Stimulated activated memory B cell treated with anti-CD40 and anti-IgM and Interleukin-4, amounts not matched to agents 10 μg/mL and 1 μg/mL and 100 μg/mL, for 72 hours (primary cell): ENCODE data around the gene KANK4.
"Not testable (repeated sequence)": the region's sequence is repeated elsewhere in the genome, so short reads cannot be mapped to it uniquely, and the experiment has no call there.

Experiments used
- ATAC-seq: fragments of 150-1000 bp; cut with Tn5 transposase; 2 replicates; pipeline ENCODE4 v1.10.0; 2021
- H3K27ac Mint-ChIP-seq: one replicate; pipeline ENCODE4 v1.8.0; 2022; ENCODE audit warnings: mild to moderate bottlenecking, mixed read lengths
- H3K27me3 Mint-ChIP-seq: one replicate; pipeline ENCODE4 v1.8.0; 2022; ENCODE audit warnings: mixed read lengths
- H3K36me3 Mint-ChIP-seq: one replicate; pipeline ENCODE4 v1.8.0; 2022; ENCODE audit warnings: mixed read lengths
- H3K4me1 Mint-ChIP-seq: one replicate; pipeline ENCODE4 v1.8.0; 2022; ENCODE audit warnings: mixed read lengths
- H3K4me3 Mint-ChIP-seq: one replicate; pipeline ENCODE4 v1.8.0; 2022; ENCODE audit warnings: mild to moderate bottlenecking, moderate library complexity, mixed read lengths
- H3K9me3 Mint-ChIP-seq: one replicate; pipeline ENCODE4 v1.8.0; 2022; ENCODE audit warnings: mixed read lengths

The KANK4 gene

GRCh38 chr1:62247391-62248168 is 71.7 kb downstream of the KANK4 start:
- Mint-ChIP-seq H3K4me3 (no peak overlapping the region), H3K36me3 (no peaks in the 10 kb centered on the region), H3K27me3 (peaks cover 32% of the 10 kb centered on the region), H3K4me1 (no peaks in the 10 kb centered on the region), H3K27ac (no peak overlapping the region), H3K9me3 (no peaks in the 10 kb centered on the region)
- no peak for ATAC-seq

GRCh38 chr1:62245201-62245600 is 74.0 kb downstream of the KANK4 start:
- no peak for ATAC-seq
- no peaks in the 10 kb centered on the region for H3K36me3 Mint-ChIP-seq
- H3K4me1 Mint-ChIP-seq = no peaks in the 10 kb centered on the region
- H3K27ac Mint-ChIP-seq = no peak overlapping the region
- H3K4me3 Mint-ChIP-seq = no peak overlapping the region
- H3K27me3 Mint-ChIP-seq = peaks cover 38% of the 10 kb centered on the region
- H3K9me3 Mint-ChIP-seq = no peaks in the 10 kb centered on the region

- ATAC-seq, H3K4me1 Mint-ChIP-seq, H3K9me3 Mint-ChIP-seq, H3K4me3 Mint-ChIP-seq, H3K36me3 Mint-ChIP-seq, H3K27ac Mint-ChIP-seq: not testable (repeated sequence)
- H3K27me3 Mint-ChIP-seq = peaks cover 34% of the 10 kb centered on the region
Measured at GRCh38 chr1:62244380-62244779, 74.9 kb downstream of the KANK4 start.

GRCh38 chr1:62241371-62242131 is 77.7 kb downstream of the KANK4 start:
- Mint-ChIP-seq H3K4me3 (no peak overlapping the region), H3K27me3 (peaks cover 34% of the 10 kb centered on the region), H3K27ac (no peak overlapping the region), H3K4me1 (no peaks in the 10 kb centered on the region), H3K36me3 (no peaks in the 10 kb centered on the region), H3K9me3 (no peaks in the 10 kb centered on the region)
- ATAC-seq = no peak

- Mint-ChIP-seq H3K9me3 (no peaks in the 10 kb centered on the region), H3K4me1 (no peaks in the 10 kb centered on the region), H3K4me3 (no peak overlapping the region), H3K27me3 (peaks cover 34% of the 10 kb centered on the region), H3K27ac (no peak overlapping the region), H3K36me3 (no peaks in the 10 kb centered on the region)
- no peak for ATAC-seq
Measured at GRCh38 chr1:62240651-62241370, 78.4 kb downstream of the KANK4 start.

- not testable (repeated sequence) for H3K9me3 Mint-ChIP-seq, H3K4me3 Mint-ChIP-seq, ATAC-seq, H3K27ac Mint-ChIP-seq, H3K4me1 Mint-ChIP-seq, H3K36me3 Mint-ChIP-seq
- H3K27me3 Mint-ChIP-seq = peaks cover 33% of the 10 kb centered on the region
Measured at GRCh38 chr1:62239652-62240403, 79.4 kb downstream of the KANK4 start.

GRCh38 chr1:62238507-62238906 is 80.7 kb downstream of the KANK4 start:
- no peak for ATAC-seq
- H3K4me1 Mint-ChIP-seq = no peaks in the 10 kb centered on the region
- no peaks in the 10 kb centered on the region for H3K9me3 Mint-ChIP-seq
- H3K36me3 Mint-ChIP-seq = no peaks in the 10 kb centered on the region
- no peak overlapping the region for H3K4me3 Mint-ChIP-seq
- no peak overlapping the region for H3K27ac Mint-ChIP-seq
- peaks cover 30% of the 10 kb centered on the region for H3K27me3 Mint-ChIP-seq

- Mint-ChIP-seq H3K27me3 (peaks cover 30% of the 10 kb centered on the region), H3K9me3 (no peaks in the 10 kb centered on the region), H3K4me1 (no peaks in the 10 kb centered on the region), H3K36me3 (no peaks in the 10 kb centered on the region), H3K4me3 (no peak overlapping the region), H3K27ac (no peak overlapping the region)
- ATAC-seq = no peak
Measured at GRCh38 chr1:62237950-62238374, 81.3 kb downstream of the KANK4 start.

- H3K4me1 Mint-ChIP-seq = no peaks in the 10 kb centered on the region
- peaks cover 33% of the 10 kb centered on the region for H3K27me3 Mint-ChIP-seq
- no peaks in the 10 kb centered on the region for H3K36me3 Mint-ChIP-seq
- H3K4me3 Mint-ChIP-seq = no peak overlapping the region
- no peaks in the 10 kb centered on the region for H3K9me3 Mint-ChIP-seq
- ATAC-seq = no peak
- H3K27ac Mint-ChIP-seq = no peak overlapping the region
Measured at GRCh38 chr1:62237361-62237760, 81.9 kb downstream of the KANK4 start.

- peaks cover 19% of the 10 kb centered on the region for H3K27me3 Mint-ChIP-seq
- no peak for ATAC-seq
- no peaks in the 10 kb centered on the region for H3K4me1 Mint-ChIP-seq
- H3K36me3 Mint-ChIP-seq = no peaks in the 10 kb centered on the region
- no peak overlapping the region for H3K27ac Mint-ChIP-seq
- no peak overlapping the region for H3K4me3 Mint-ChIP-seq
- H3K9me3 Mint-ChIP-seq = no peaks in the 10 kb centered on the region
Measured at GRCh38 chr1:62235576-62235975, 83.7 kb downstream of the KANK4 start.

- Mint-ChIP-seq H3K27ac (no peak overlapping the region), H3K4me3 (no peak overlapping the region), H3K4me1 (no peaks in the 10 kb centered on the region), H3K9me3 (no peaks in the 10 kb centered on the region), H3K36me3 (no peaks in the 10 kb centered on the region), H3K27me3 (peaks cover 19% of the 10 kb centered on the region)
- no peak for ATAC-seq
Measured at GRCh38 chr1:62234688-62235087, 84.5 kb downstream of the KANK4 start.

GRCh38 chr1:62233926-62234450 is 85.2 kb downstream of the KANK4 start:
- no peak overlapping the region for H3K4me3 Mint-ChIP-seq
- no peaks in the 10 kb centered on the region for H3K9me3 Mint-ChIP-seq
- H3K27me3 Mint-ChIP-seq = peaks cover 21% of the 10 kb centered on the region
- no peak for ATAC-seq
- H3K36me3 Mint-ChIP-seq = no peaks in the 10 kb centered on the region
- H3K27ac Mint-ChIP-seq = no peak overlapping the region
- H3K4me1 Mint-ChIP-seq = no peaks in the 10 kb centered on the region

- no peak for ATAC-seq
- H3K9me3 Mint-ChIP-seq = no peaks in the 10 kb centered on the region
- no peaks in the 10 kb centered on the region for H3K36me3 Mint-ChIP-seq
- H3K4me3 Mint-ChIP-seq = no peak overlapping the region
- peaks cover 32% of the 10 kb centered on the region for H3K27me3 Mint-ChIP-seq
- H3K27ac Mint-ChIP-seq = no peak overlapping the region
- no peaks in the 10 kb centered on the region for H3K4me1 Mint-ChIP-seq
Measured at GRCh38 chr1:62232871-62233278, 86.4 kb downstream of the KANK4 start.

- no peak for ATAC-seq
- Mint-ChIP-seq H3K27ac (no peak overlapping the region), H3K36me3 (no peaks in the 10 kb centered on the region), H3K27me3 (peaks cover 34% of the 10 kb centered on the region), H3K4me1 (no peaks in the 10 kb centered on the region), H3K4me3 (no peak overlapping the region), H3K9me3 (no peaks in the 10 kb centered on the region)
Measured at GRCh38 chr1:62230718-62231117, 88.5 kb downstream of the KANK4 start.

- H3K4me3 Mint-ChIP-seq = no peak overlapping the region
- H3K27me3 Mint-ChIP-seq = peaks cover 34% of the 10 kb centered on the region
- no peaks in the 10 kb centered on the region for H3K4me1 Mint-ChIP-seq
- H3K27ac Mint-ChIP-seq = no peak overlapping the region
- H3K36me3 Mint-ChIP-seq = no peaks in the 10 kb centered on the region
- no peak for ATAC-seq
- H3K9me3 Mint-ChIP-seq = no peaks in the 10 kb centered on the region
Measured at GRCh38 chr1:62229932-62230331, 89.3 kb downstream of the KANK4 start.
